RCC 7860 (cell line): Measurements from ENCODE around the gene TENM3.

ENCODE experiments used
- DNase-seq: peaks from one replicate; pipeline ENCODE4 v3.0.0-alpha.2; 2015; ENCODE audit warnings: low spot score
- FAIRE-seq: peaks from 2 replicates; lab custom pipeline; 2012; peaks lifted over from hg19 to GRCh38; lab: Jason Lieb, UNC

TENM3 gene

DNA sequence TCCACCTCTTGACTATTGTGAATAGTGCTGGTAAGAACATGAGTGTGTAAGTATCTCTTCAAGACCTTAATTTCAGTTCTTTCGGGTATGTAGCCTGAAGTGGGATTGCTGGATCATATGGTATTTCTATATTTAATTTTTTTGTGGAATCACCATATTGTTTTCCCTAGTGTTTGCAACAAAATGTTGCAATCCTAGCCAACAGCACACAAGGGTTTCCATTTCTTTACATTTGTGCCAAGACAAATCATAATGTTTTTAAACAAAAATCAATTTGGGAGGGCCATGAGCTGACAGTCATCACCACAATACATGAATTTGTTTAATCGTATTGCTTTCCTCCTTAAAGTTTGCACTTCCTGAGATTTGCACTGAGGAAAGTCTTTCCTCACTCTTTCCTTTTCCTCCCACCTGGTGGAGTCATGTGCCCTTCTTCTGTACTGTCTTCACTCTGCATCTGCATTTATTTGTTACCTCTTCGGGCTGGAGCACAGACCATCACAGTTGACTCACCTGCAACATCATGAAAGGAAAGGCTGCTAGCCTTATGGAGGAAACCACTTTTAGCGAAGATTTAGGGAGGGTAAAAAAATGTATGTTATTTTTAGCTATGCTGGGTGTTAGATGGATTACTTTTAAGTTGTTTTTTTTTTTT is 404.6 kb downstream of the TENM3 start:
- DNase-seq (no peak), FAIRE-seq (no peak)

DNA sequence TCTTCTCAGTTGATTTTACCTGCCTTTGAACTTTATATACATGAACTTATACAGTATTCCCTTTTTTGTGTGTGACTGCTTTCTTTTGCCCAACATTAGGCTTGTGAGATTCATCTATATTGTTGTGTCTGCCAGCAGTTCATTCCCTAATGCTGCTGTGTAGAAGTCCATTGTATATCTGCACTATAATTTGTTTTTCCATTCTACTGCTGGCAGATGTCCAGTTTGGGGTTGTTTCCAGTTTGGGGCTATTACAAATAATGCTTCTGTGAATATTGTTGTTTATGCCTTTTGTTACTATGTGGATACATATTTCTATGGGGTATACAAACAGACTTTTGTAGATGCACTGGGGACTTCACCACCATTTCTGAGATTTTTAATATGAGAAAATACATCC is 405.6 kb downstream of the TENM3 start:
- no peak for DNase-seq

DNA sequence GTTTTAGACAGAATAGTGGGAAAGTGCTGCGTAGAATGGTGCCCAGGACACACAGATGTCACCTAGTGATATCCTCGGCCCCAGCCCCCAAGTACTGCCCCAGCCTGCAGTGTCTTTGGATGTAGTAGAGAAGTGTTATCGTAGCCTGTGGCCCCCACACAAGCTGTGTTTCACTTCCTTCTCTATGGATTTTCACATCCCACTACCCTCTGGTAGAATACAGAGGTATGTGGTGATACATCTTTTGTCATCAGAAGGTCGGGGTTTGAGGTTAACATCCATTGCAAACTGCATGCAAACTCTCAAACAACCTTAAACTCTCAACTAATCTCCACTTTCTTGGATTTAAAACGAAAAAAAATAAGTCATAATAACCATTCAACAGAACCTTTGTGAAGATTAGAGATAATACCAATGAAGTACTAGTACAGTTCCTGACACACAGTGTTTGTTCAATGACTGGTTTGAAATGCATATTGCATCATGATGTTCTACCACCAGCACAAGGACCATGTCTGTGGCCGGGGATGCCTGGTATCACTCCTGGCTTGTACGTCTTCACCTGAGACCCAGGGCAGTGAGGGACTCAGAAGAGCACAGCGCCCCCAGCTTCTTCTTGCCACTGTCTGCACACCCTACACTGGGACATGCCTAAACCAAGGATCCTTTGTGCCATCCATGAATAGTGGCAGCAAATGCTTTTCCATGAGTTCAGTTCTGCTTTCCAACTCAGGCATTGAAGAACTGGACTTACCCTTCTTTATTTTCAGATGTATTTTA is 406.7 kb downstream of the TENM3 start:
- FAIRE-seq (no peak), DNase-seq (no peak)

More for the DNA sequence above, 405.6 kb downstream of the TENM3 start:
- FAIRE-seq: no peak

DNA sequence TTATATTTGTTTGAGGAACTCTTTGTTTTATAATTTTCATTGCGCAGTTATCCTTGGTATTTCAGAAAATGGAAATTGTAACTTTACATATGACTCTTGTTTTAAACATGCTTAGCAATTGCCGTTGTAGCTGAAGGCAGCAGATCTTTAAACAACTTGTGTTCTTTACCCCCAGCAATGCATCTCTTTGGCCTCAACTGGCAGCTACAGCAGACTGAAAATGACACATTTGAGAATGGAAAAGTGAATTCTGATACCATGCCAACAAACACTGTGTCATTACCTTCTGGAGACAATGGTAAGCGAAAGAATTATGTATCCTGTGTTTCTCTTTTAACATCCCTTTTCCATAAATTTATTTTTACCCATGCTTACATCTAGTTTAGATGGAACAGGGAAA is 410.4 kb downstream of the TENM3 start:
- DNase-seq (no peak), FAIRE-seq (no peak)

DNA sequence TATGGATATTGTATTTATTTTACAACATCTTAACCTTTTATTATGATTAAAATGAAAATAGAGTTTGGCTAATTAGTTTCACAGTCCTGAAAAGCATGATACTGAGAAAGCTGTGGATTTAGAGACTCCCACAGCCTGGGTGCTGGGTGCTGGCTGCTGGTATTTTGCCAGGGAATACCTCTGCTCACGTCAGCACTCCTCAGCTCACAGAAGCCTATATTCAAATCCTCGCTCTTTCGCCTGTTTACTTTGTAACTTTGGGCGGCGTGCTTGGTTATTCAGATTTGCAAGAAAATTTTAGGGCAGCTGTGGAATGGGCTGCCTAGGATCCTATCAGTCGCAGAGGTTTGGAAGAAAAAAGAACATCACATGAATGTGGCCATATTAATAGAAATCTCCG is 412.1 kb downstream of the TENM3 start:
- FAIRE-seq (no peak), DNase-seq (no peak)

DNA sequence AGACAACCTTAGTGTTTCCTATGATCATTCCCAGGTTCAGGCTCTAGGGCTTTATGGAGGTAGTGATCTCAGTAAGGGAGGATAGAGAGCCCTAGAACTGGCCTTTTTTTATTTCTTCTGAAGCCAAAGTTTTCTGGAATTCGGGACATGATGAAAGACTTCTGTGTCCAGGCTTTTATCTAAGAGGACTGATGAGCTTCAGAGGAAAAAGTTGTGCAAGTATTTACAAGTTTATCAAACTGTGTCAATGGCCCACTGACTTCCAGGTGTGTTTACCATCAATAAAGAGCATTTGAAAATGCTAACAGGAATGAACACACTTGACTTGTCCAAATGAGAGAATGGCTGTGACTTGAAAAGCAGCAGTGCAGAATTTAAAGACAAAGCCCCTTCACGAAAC is 419.3 kb downstream of the TENM3 start:
- DNase-seq (no peak), FAIRE-seq (no peak)

DNA sequence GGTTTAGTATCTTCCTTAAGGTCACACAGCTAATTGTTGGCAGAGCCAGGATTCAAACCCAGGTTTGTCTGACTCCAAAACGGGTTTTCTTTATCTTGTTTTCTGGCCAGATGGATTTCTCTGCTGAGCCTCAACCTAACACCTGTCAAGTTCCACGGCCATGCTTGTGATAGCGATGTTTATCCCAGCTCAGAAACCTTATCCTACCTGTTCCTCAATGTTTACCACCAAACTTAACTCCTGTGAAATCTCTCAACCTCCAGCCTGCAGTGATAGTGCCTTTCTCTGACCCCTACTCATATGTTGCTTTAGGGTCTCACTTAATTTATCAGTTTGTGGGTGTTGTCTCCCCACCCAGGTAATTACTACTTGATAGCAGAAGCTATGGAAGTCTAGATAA is 428.0 kb downstream of the TENM3 start:
- FAIRE-seq (no peak), DNase-seq (no peak)

DNA sequence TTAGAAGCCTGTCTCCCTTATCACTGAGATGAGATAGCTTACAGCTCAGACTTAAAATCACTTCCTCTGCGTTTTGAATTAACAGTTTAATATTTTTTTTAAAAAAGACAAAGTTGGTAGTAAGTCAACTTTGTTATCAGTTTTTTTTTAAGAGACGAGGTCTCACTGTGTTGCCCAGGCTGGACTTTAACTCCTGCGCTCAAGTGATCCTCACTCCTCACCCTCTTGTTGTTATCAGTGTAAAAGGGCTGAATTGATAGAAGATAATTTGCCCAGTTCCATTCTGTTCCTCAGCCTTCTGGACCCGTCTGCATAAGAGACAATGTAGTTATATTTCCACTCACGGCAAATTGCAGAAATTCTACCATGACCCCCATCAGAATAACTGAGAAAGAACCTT is 428.5 kb downstream of the TENM3 start:
- DNase-seq (no peak), FAIRE-seq (no peak)

DNA sequence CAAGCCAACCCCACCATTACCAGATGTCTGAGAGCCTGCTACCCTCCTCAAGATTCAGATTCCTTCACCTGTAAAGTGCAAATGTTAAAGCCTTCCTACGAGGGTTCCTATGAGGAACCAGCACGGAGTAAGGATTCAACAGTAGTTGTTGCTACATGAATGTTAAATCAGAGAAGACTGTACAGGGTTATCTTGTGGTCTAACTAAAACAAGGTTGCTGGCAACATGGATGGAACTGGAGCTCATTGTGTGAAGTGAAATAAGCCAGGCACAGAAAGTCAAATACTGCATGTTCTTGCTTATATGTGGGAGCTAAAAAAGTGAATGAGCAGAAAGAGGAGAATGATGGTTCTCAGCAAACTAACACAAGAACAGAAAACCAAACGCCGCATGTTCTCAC is 435.4 kb downstream of the TENM3 start:
- DNase-seq (no peak), FAIRE-seq (no peak)

DNA sequence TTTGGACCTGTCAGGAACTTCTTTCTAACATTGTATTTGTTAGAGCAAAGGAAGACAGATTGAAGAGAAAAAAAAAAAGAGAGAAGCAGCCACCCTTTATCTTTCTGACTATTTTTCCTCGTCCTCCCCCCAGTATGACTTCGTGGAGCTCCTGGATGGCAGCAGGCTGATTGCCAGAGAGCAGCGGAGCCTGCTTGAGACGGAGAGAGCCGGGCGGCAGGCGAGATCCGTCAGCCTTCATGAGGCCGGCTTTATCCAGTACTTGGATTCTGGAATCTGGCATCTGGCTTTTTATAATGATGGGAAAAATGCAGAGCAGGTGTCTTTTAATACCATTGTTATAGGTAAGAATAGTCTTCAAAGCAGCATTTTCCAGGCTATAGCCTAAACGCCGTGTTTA is 436.3 kb downstream of the TENM3 start:
- FAIRE-seq (no peak), DNase-seq (no peak)

DNA sequence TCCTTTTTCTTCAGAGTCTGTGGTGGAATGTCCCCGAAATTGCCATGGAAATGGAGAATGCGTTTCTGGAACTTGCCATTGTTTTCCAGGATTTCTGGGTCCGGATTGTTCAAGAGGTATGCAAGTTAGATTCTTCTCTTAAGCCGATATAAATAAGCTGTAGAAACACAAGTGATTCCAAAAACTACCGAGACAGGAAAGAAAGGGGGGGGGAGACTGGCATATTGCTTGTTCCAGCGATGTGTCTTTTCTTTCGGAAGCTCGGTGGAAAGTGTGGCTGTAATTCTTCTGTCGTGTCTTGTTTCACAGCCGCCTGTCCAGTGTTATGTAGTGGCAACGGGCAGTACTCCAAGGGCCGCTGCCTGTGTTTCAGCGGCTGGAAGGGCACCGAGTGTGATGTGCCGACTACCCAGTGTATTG is 437.0 kb downstream of the TENM3 start:
- DNase-seq (no peak), FAIRE-seq (no peak)

DNA sequence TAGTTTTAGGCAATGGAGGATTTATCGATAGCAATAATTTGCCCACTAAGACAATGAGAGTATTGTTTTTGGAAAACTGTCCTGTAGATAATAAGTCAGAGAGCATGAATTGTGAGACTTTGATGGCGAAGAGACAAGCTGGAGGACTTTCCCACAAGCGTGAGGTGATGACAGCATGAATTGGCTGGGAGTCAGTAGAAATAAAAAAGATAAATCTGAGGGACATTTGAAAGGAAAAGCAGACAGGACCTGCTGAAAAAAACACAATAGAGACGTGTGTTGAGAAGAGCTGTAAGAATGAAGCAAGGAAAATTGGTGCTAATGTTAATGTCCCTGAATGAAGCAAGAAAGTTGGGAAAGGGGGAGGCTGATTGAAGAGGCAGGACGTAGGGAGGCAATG is 440.5 kb downstream of the TENM3 start:
- DNase-seq: no peak

DNA sequence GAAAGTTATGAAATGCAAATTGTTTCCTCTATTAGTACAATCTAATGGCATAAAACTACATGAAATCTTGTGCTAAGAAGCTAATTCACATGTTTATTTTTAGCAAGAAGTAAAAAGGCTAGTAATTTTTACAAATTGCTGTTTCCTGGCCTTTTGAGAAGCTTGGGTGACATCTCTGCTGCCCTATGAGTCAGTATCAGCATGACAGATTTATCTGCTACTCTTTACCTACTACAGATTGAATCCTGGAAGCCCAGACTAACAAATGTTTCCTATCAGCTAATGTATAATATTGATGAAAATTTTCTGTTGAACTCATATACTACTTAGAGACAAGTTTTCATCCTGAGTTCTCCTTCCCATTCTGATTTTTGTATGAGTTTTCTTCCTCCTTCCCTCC is 441.6 kb downstream of the TENM3 start:
- FAIRE-seq: no peak
- no peak for DNase-seq

More for the DNA sequence above, 440.5 kb downstream of the TENM3 start:
- FAIRE-seq: no peak

DNA sequence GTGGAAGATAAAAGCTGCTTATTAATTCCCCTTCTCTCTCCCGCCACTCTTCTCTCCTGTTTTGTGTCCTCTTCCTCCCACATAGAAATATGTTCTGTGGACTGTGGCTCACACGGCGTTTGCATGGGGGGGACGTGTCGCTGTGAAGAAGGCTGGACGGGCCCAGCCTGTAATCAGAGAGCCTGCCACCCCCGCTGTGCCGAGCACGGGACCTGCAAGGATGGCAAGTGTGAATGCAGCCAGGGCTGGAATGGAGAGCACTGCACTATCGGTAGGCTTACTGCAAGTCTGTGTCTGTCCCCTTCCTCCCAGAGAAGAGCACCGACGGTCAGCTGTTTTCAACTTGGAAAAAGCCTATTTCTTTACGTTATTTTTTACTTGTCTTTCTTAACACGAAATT is 444.9 kb downstream of the TENM3 start:
- FAIRE-seq: no peak
- DNase-seq: no peak

DNA sequence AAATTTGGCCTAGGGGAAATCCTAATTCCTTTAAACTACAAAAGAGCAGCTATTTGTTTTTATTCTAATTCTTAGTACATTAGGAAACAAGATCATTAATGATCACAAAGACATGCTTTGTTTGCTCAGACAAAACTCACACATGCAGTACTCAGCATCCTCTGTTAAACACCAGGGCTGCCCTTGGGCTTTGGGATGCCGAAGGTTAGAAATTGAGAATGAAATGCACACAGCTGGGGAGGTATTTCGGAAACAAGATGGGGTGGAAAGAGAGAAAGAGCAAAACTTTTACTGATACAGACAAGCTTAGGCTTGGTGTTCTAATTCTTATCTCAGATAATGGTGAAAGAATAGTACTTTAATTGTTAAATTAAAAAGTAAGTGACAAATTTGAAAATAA is 451.3 kb downstream of the TENM3 start:
- no peak for FAIRE-seq
- no peak for DNase-seq

DNA sequence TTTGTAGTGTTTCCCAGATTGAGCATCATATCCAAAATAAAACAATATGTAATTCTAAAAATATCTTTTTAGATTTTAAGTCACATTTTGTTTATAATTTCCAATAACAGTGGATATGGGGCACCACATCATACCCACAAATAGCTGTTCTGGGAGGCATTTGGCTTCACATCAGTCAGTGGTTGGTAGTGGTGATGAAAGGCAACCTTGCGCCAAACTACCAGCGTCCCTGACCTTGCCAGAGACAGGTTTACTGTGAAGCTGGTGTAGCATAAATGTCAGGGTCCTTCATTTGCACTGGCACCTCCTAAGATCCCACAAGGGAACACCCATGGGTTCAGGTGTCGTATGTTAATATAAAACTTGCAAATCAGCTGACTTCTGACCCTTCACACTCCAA is 451.8 kb downstream of the TENM3 start:
- DNase-seq (no peak), FAIRE-seq (no peak)

DNA sequence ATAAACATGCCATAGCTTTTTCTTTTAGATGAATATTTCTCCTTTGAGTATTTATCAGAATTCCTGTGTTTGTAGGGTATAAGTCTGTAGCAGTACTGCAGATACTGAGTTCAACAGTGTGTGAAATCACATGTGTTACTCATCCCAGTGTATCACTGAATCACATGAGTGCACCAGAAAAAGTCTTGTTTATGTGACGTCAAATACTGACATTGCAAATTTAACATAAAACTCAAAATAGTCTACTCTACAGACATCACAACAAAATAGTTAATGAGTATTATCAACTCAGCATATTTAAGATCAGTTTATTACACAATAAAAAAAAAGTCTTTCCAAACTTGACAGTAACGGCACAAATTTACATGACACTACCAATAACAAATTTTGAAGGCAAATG is 452.6 kb downstream of the TENM3 start:
- DNase-seq (no peak), FAIRE-seq (no peak)

DNA sequence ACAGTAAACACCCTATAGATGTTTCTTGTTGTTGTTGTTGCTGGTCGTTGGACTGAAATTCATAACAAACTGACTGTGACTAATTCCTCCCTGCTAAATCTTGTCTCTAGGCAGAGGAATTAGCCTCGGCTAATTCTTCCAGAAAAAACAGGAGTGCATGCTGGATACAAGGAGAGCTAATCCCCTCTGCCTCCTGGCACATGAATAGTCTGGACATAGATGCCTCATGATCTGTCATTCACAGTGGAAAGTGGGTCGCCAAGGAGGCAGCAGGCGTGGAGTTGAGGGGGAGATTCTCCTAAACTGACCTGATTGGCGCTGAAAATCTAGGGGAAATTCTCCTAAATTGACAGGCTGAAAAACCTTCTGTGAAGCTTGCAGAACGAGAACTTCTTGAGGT is 453.9 kb downstream of the TENM3 start:
- FAIRE-seq (no peak), DNase-seq (no peak)

DNA sequence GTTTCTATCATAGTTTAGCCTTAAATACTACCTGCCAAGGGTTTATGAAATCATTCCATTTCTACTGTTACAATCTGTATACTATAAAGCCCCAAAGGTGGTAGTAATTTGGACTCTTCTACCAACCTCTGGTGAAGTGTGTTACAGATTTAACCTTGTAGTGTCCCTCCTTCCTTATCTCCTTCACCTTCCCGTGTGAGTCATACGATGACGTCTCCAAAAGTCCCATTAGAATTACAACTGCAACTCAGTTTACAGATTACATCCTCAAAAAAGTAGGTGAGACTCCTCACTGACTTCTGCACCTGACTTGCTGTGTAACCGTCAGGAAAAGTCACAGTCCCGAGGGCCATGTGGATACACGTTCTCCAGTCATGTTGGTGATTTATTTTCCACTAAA is 455.0 kb downstream of the TENM3 start:
- FAIRE-seq (no peak), DNase-seq (no peak)

DNA sequence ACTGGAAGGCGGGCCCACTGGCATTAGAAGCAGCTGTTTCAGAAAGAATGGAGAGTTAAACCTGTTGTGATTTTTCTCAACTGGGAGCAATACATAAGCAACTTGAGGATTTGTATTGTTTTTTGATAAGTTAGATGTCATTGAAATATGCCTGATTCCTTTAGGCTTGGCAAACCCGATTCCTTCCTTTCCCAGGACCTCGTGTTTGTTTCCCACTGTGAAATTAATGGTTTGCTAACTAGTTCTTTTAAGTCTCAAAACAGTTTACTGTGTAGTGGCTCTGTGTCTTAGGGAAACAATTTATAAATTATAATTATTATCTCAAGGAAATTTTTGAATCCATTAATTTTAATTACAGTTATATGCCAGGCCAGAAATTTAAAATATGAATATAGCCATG is 456.0 kb downstream of the TENM3 start:
- no peak for FAIRE-seq

DNA sequence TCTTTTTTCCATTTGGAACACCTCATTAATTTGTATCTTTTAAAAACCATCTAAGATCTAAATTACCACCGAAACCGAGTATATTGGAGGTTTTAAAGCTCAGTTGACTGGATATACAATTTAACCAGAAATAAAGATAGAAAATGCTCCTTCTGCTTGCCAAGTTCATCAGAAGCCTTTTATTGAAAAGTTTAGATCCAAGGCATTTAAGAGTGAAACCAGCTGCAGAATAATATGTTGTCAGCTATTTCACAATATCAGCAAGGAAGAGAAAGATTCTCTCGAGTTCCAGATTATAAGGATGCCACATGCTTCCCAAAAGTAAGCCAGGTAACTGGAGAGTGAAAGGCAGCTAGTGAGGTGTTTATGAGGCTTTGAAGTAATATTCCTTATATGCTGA is 456.6 kb downstream of the TENM3 start:
- FAIRE-seq: no peak

More for the DNA sequence above, 456.0 kb downstream of the TENM3 start:
- DNase-seq: no peak

DNA sequence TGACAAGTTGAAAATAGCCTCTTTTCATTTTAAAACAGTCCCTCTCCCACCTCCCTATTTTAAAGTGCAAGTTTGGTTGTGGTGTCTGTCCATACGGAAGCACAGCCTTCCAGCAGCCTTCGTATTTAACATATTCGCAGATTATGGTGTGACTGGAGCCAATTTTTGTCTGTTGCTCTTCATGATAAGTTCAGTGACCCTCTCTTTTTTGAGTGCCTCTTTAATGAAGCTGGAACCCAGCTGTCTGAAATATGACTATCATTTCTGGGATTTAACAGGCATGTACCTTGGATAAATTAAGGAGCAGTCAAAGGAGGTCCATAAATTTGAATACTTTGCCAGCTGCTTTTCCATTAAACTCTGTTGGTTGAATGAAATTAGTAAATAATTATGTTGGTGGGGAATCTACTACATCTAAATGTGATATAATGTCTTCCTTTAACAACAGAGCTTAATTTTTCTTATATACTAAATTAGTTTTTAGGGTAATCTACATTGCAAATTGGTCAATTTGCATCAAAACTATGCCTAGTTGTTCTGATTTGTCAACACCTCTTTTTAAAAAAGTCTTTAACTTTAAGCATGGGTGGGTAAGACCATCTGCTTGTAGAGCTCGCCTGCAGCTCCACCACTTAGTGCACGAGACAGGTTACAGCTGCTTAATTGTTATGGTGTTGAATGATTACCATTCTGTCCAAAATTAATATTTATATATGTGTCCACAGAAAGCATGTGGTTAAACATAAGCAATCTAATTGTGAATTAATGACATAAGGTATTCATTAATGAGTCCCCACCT is 457.4 kb downstream of the TENM3 start:
- FAIRE-seq: no peak
- DNase-seq: no peak

More for the DNA sequence above, 456.6 kb downstream of the TENM3 start:
- no peak for DNase-seq
